Ovary (tissue), 9 donors: ENCODE results near the gene ANO1. TPM values are rescaled to one million over a fixed set of nuclear protein-coding genes. Genes with fewer than 3 reads are reported as not detected.

Source experiments
- DNase-seq, 5 donors: peaks; one replicate each; pipeline ENCODE4 v3.0.0-alpha.2; 2019 to 2020
- H3K27ac ChIP-seq, 2 donors: fragments of 200-600 bp; one replicate each; pipeline versions ENCODE4 v1.5.1 to v1.8.0; 2019 to 2022
- H3K27me3 ChIP-seq: fragments of 200-600 bp; one replicate; pipeline ENCODE4 v1.8.0; 2022
- H3K36me3 ChIP-seq: fragments of 200-600 bp; sonication (generic); one replicate; pipeline ENCODE4 v1.5.1; 2019
- H3K4me1 ChIP-seq: one replicate; pipeline ENCODE4 v1.8.1; 2013; ENCODE audit warnings: mild to moderate bottlenecking, moderate library complexity; ENCODE audit not compliant: insufficient read depth
- H3K4me3 ChIP-seq: fragments of 200-600 bp; sonication (generic); one replicate; pipeline ENCODE4 v1.5.1; 2017
- H3K9me3 ChIP-seq, 2 donors: fragments of 200-600 bp in 1 of 2; sonication (generic) in 1 of 2; one replicate each; pipeline versions ENCODE4 v1.5.1 to v1.8.1; 2013 to 2019; ENCODE audit warnings: mild to moderate bottlenecking in 1 of 2, moderate library complexity in 1 of 2
- EP300 ChIP-seq: sonication (generic); formaldehyde crosslinking; IDR thresholded peaks from one replicate; pipeline ENCODE4 v1.6.1; 2017; ENCODE audit warnings: antibody characterized with exemption
- POLR2A ChIP-seq: fragments of 450-650 bp; IDR thresholded peaks from one replicate; pipeline ENCODE4 v1.6.1; 2017; ENCODE audit warnings: antibody characterized with exemption, mild to moderate bottlenecking, moderate library complexity
- WGBS, 3 donors: extraction: QIAGEN DNeasy Blood & Tissue Kit in 1 of 3; methylation state at CpG; one replicate each; pipeline versions ENCODE4 v1.1.5 to v1.1.7; 2013 to 2017; 5-methylcytosine and 5-hydroxymethylcytosine counted together
- intact Hi-C, 4 donors: fragments of 100-400 bp; cut with DNase I; formaldehyde crosslinking; loops; one replicate each; pipeline versions ENCODE4 v1.11.0 to v1.15.1; 2022 to 2023
- polyA plus RNA-seq, 2 donors: library from polyadenylated mRNA; stranded (reverse); fragments of 200-250 nt in 1 of 2; fragments of 350-450 nt in 1 of 2; fragmentation: Illumina TruSeq in 1 of 2; extraction: RNeasy Lipid Tissue Mini Kit (QIAGEN cat#74804) in 1 of 2; gene quantifications; one replicate each; pipeline ENCODE4 v1.2.3, GENCODE V29; 2013 to 2014
- total RNA-seq, 7 donors: library from RNA; depleted of rRNA in 2 of 7; stranded (reverse); fragments of >200 nt in 2 of 7; fragmentation: NEBNext Ultra II Directional in 3 of 7; extraction: Animal tissue kit (Norgen Biotek cat#: 25700) in 3 of 7; gene quantifications; one replicate each; pipeline versions ENCODE4 v1.1.0 to v1.2.4, GENCODE V29; 2016 to 2023
- TF ChIP-seq, protein P1 (sequence below), 3 donors: fragments of 450-650 bp in 2 of 3; fragments of 200-600 bp in 1 of 3; IDR thresholded peaks; one replicate each; pipeline versions ENCODE4 v1.5.1 to v1.8.0; 2016 to 2022; ENCODE audit warnings: antibody characterized with exemption in 3 of 3, mild to moderate bottlenecking in 1 of 3
- donor health status: DM: no; HTN: no; CAD: no; lungs with moderate emphysema.
- donor health status: DM: no; HTN: no; CAD: no.
- donor health status: Bipolar disorder and iron deficiency.
- donor health status: DM: yes; HTN: yes; CAD: no.
- donor health status: DM: no; HTN: no; CAD: no.
- donor health status: DM: yes; HTN: yes; CAD: no.

ANO1 gene
- total and polyA plus RNA-seq, 9 donors, result 1.7 to 59.1 (median 8.6) TPM

DNA sequence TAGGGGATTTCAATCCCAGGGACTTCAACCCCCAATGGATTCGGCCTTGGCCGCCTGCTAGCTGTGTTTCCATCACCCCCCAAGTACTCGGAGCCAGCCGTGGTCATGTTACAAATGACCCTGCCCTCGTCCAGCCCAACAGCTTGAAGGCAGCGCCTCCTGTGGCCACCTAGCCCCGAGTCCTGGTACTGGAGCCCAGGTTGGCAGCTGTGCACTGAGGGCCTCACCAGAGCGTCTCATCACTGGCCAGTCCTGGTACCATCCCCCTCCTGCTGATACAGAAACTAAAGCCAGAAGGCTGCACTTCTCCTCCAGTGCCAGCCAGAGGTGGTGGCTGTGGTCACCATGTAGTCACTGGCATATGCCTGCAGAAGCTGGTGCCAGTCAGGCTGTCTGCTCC, 80.1 kb downstream of the ANO1 start:
- Histone ChIP-seq H3K27ac (no peak overlapping the region), H3K27me3 (no peaks in the 10 kb centered on the region), H3K9me3 (no peaks in the 10 kb centered on the region), H3K4me3 (no peak overlapping the region), H3K36me3 (no peaks in the 10 kb centered on the region), H3K4me1 (no peaks in the 10 kb centered on the region)
- no peak for TF ChIP-seq EP300
- TF ChIP-seq, protein P1, sequence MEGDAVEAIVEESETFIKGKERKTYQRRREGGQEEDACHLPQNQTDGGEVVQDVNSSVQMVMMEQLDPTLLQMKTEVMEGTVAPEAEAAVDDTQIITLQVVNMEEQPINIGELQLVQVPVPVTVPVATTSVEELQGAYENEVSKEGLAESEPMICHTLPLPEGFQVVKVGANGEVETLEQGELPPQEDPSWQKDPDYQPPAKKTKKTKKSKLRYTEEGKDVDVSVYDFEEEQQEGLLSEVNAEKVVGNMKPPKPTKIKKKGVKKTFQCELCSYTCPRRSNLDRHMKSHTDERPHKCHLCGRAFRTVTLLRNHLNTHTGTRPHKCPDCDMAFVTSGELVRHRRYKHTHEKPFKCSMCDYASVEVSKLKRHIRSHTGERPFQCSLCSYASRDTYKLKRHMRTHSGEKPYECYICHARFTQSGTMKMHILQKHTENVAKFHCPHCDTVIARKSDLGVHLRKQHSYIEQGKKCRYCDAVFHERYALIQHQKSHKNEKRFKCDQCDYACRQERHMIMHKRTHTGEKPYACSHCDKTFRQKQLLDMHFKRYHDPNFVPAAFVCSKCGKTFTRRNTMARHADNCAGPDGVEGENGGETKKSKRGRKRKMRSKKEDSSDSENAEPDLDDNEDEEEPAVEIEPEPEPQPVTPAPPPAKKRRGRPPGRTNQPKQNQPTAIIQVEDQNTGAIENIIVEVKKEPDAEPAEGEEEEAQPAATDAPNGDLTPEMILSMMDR (IDR thresholded peaks at IDR 0.05), result no peak
- TF ChIP-seq POLR2A, result no peak
- intact Hi-C loops, result no loop called here
- 33 to 34% (median 34%) methylated on average over 8 of the region's 8 CpGs for WGBS, 3 donors
- DNase-seq, result no peak

- TF ChIP-seq EP300 (no peak), POLR2A (no peak)
- TF ChIP-seq, protein P1 (IDR thresholded peaks at IDR 0.05), result no peak
- 82 to 85% (median 83%) methylated on average over 14 of the region's 14 CpGs for WGBS, 3 donors
Measured at GRCh38 chr11:70158757-70159389, 80.8 kb downstream of the ANO1 start.

DNA sequence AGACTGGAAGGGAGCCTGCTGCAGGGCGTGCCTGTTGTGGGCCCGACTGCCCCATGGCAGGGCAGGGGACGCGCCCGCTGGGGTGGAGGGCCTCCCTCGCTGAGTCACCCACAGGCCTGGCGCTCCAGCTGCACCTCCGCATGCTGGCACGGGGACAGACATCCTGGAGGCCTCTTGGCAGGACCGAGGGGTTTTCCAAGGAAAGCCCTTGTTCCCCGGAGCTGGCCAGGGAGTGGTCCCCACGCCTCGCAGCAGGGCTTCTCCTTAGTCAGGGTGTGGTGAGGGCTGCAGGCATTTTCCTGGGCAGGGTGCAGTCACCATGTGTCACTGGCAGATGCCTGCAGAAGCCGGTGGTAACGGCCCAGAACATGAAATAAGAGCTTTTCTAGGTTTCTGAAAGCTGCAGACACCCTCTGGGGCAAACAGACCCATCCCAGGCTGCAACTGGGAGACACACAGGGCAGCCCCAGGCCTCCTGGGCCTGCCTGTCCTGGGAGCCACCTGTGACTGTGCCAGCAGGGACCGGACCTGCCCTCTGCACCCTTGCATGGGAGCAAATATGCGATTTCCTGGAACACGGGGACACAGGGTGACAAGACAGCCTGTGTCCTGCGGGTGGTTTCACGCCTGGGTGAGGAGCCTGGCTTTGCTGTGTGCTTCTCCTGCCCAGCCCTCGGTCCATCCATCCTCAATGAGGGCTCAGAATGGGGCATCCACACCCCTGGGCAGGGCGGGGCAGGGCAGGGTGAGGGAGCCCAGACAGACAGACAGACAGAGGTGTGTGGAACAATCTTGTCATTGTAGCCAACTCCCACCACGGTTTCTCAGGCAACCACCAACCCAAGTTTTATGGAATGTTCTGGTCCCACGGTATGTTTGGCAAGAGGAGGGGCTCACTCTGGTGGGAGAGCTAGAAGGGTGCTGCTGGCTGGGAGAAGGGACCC, 81.8 kb downstream of the ANO1 start:
- WGBS, 3 donors, result 75 to 79% (median 75%) methylated on average over 23 to 24 of the region's 24 CpGs
- intact Hi-C loops, result no loop called here
- no peaks in the 10 kb centered on the region for H3K9me3 ChIP-seq
- peak in 1 of 5 donors; percentile 36 for DNase-seq
- no peaks in the 10 kb centered on the region for H3K4me1 ChIP-seq
- H3K27ac ChIP-seq, result no peak overlapping the region
- H3K27me3 ChIP-seq, result no peaks in the 10 kb centered on the region
- H3K4me3 ChIP-seq, result no peak overlapping the region
- no peaks in the 10 kb centered on the region for H3K36me3 ChIP-seq
- TF ChIP-seq, protein P1 (IDR thresholded peaks at IDR 0.05), result no peak
- no peak for TF ChIP-seq EP300
- no peak for TF ChIP-seq POLR2A

More at GRCh38 chr11:70158757-70159389, 80.8 kb downstream of the ANO1 start:
- intact Hi-C loops, result no loop called here
- Histone ChIP-seq H3K9me3 (no peaks in the 10 kb centered on the region), H3K27me3 (no peaks in the 10 kb centered on the region), H3K4me3 (no peak overlapping the region), H3K27ac (no peak overlapping the region), H3K36me3 (no peaks in the 10 kb centered on the region), H3K4me1 (no peaks in the 10 kb centered on the region)
- DNase-seq, result no peak

DNA sequence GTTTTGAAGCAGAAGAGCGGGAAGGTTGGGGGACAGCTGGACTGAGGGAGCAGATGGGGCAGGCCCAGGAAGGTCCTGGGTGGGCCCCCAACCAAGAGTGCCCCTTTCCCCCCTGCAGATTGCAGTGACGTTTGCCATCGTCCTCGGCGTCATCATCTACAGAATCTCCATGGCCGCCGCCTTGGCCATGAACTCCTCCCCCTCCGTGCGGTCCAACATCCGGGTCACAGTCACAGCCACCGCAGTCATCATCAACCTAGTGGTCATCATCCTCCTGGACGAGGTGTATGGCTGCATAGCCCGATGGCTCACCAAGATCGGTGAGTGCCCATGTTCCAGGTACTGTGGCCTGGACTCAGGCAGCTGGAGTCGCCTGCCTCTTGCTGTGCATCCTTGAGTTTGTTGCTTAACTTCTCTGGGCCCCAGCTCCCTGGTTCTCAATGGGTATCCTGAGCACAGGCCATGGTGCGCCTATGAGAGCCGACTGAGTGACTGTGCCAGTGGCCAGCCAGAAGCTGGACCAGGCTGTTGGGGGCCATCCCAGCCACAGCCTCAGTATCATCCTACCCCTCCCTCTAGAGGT, 83.0 kb downstream of the ANO1 start:
- Histone ChIP-seq H3K4me3 (no peak overlapping the region), H3K27ac (no peak overlapping the region), H3K27me3 (no peaks in the 10 kb centered on the region), H3K36me3 (no peaks in the 10 kb centered on the region), H3K4me1 (no peaks in the 10 kb centered on the region), H3K9me3 (no peaks in the 10 kb centered on the region)
- WGBS, 3 donors, result 86 to 88% (median 87%) methylated on average over 17 of the region's 17 CpGs
- DNase-seq, result no peak
- TF ChIP-seq POLR2A (no peak), EP300 (no peak)
- TF ChIP-seq, protein P1 (IDR thresholded peaks at IDR 0.05), result no peak
- intact Hi-C loops, result no loop called here
